H1 (cell line): ENCODE results near the gene SVIL.

Experiments used
- BRCA1 ChIP-seq: IDR thresholded peaks from 2 replicates; pipeline ENCODE4 v1.6.1; 2012; ENCODE audit warnings: low read depth, low read length, improper control_type of control experiment
- CTCF ChIP-seq, 3 experiments: IDR thresholded peaks; 1 replicate in 2 of 3; 2 replicates in 1 of 3; pipeline versions ENCODE4 v1.5.1 to v1.6.1; 2011; ENCODE audit warnings: low read length in 3 of 3, mild to moderate bottlenecking in 3 of 3, inconsistent platforms in 2 of 3, low read depth in 1 of 3, moderate library complexity in 1 of 3; ENCODE audit not compliant: insufficient read depth in 1 of 3; ENCODE audit errors: control extremely low read depth in 1 of 3
- EGR1 ChIP-seq: IDR thresholded peaks from 2 replicates; pipeline ENCODE4 v1.6.1; 2011; ENCODE audit warnings: low read depth, low read length, borderline replicate concordance
- NANOG ChIP-seq: IDR thresholded peaks from 2 replicates; pipeline ENCODE4 v1.6.1; 2011; ENCODE audit warnings: low read length, low read depth, mild to moderate bottlenecking, inconsistent platforms; ENCODE audit not compliant: insufficient read depth, poor library complexity, severe bottlenecking

GRCh38 chr10:29666201-29666600 lies 31.4 kb upstream of the SVIL start:
- TF ChIP-seq CTCF (IDR thresholded peaks at IDR 0.05; ENCODE audit: control extremely low read depth in 1 of 3, insufficient read depth in 1 of 3, low read depth in 1 of 3, low read length in 3 of 3) (no peak), EGR1 (no peak), BRCA1 (no peak), NANOG (no peak)
